ENCODE results near the gene GPR87. TPM values are rescaled to one million over a fixed set of nuclear protein-coding genes. Genes with fewer than 3 reads are reported as not detected.

The GPR87 gene
- total RNA-seq, 1 donor from 2014 or later: not detected

DNA sequence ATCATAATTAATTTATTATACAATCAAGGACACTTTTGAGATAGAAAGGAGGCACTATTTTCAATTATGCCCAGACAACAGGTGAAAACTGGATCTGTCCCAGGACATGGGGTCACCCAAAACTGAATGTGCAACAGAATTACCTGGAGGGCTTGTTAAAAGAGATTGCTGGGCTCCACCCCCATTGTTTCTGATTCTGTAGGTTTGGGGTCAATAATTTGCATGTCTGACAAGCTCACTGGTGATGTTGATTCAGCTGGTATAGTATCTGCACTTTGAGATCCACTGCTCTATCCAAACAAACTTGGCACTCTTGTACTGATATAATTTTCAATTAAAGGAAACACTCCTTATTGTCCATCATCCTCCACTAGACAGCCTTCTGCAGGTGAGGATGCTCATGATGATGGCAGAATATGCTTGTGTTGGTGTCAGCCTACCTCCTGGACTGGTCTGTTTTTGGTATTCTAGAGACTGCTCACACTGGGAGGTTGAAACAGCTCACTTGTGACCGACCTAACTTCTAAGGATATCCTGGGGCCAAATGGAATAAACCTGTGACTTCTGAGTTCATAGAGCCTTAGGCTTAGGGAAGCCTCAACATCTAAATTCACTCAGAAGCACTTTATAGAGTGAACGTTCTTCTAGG lies 40.5 kb downstream of the GPR87 start:
- H3K27ac Mint-ChIP-seq (ENCODE audit: unreplicated experiment): no peak overlapping the region
- H3K27me3 Mint-ChIP-seq (ENCODE audit: unreplicated experiment): no peaks in the 10 kb centered on the region
- TF ChIP-seq, protein P1, sequence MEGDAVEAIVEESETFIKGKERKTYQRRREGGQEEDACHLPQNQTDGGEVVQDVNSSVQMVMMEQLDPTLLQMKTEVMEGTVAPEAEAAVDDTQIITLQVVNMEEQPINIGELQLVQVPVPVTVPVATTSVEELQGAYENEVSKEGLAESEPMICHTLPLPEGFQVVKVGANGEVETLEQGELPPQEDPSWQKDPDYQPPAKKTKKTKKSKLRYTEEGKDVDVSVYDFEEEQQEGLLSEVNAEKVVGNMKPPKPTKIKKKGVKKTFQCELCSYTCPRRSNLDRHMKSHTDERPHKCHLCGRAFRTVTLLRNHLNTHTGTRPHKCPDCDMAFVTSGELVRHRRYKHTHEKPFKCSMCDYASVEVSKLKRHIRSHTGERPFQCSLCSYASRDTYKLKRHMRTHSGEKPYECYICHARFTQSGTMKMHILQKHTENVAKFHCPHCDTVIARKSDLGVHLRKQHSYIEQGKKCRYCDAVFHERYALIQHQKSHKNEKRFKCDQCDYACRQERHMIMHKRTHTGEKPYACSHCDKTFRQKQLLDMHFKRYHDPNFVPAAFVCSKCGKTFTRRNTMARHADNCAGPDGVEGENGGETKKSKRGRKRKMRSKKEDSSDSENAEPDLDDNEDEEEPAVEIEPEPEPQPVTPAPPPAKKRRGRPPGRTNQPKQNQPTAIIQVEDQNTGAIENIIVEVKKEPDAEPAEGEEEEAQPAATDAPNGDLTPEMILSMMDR (IDR thresholded peaks at IDR 0.05; ENCODE audit: partially characterized antibody, unreplicated experiment): no peak
- no peaks in the 10 kb centered on the region for H3K9me3 Mint-ChIP-seq (ENCODE audit: unreplicated experiment)
- H3K4me1 Mint-ChIP-seq (ENCODE audit: low read depth, unreplicated experiment): no peaks in the 10 kb centered on the region
- no peak overlapping the region for H3K4me3 Mint-ChIP-seq (ENCODE audit: unreplicated experiment)
- DNase-seq: no peak
- H3K36me3 Mint-ChIP-seq (ENCODE audit: unreplicated experiment): no peaks in the 10 kb centered on the region

DNA sequence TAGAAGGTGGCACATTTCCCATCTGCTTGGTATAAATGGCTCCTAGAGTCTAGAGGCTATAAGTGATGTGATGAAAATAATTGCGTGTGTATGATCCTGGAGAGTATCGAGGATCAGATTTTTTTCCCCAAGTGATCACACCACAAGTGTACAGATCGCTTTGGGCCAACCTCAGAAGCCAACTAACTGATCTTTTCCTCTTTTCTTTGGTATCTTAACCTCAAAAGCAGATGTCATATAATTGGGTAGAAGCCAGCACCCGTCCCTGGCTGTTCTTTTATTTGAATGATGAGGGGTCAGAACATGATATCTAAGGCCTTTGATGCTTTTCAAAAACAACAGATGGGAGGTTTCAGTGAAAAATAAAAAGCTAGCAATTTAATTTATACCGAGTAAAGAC lies 41.5 kb downstream of the GPR87 start:
- Mint-ChIP-seq H3K4me3 (ENCODE audit: unreplicated experiment) (no peak overlapping the region), H3K36me3 (ENCODE audit: unreplicated experiment) (no peaks in the 10 kb centered on the region), H3K4me1 (ENCODE audit: low read depth, unreplicated experiment) (no peaks in the 10 kb centered on the region), H3K27ac (ENCODE audit: unreplicated experiment) (no peak overlapping the region), H3K9me3 (ENCODE audit: unreplicated experiment) (no peaks in the 10 kb centered on the region), H3K27me3 (ENCODE audit: unreplicated experiment) (no peaks in the 10 kb centered on the region)
- no peak for DNase-seq
- TF ChIP-seq, protein P1 (IDR thresholded peaks at IDR 0.05; ENCODE audit: partially characterized antibody, unreplicated experiment): no peak

DNA sequence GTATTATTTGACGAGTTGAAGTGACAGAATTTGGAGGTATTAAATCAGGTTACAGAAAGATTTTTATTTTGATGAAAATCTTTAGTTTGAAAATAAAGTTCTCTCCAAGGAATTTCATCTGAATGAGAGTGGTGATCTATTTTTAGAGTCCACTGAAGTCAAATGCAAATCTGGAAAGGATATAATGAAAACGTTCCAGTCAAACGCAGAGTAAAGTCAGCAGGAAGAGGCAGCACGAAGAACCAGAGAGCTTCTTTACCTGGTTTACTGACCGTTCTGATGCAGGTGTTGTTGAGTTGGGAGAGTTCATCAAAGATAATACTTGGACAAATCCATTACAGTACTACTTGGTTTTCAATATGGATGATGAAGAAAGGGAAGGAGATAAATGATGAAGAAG lies 47.0 kb downstream of the GPR87 start:
- Mint-ChIP-seq H3K4me1 (ENCODE audit: low read depth, unreplicated experiment) (no peaks in the 10 kb centered on the region), H3K4me3 (ENCODE audit: unreplicated experiment) (no peak overlapping the region), H3K9me3 (ENCODE audit: unreplicated experiment) (peaks cover 1% of the 10 kb centered on the region), H3K27me3 (ENCODE audit: unreplicated experiment) (no peaks in the 10 kb centered on the region), H3K36me3 (ENCODE audit: unreplicated experiment) (no peaks in the 10 kb centered on the region), H3K27ac (ENCODE audit: unreplicated experiment) (no peak overlapping the region)
- TF ChIP-seq, protein P1 (IDR thresholded peaks at IDR 0.05; ENCODE audit: partially characterized antibody, unreplicated experiment): no peak
- no peak for DNase-seq

DNA sequence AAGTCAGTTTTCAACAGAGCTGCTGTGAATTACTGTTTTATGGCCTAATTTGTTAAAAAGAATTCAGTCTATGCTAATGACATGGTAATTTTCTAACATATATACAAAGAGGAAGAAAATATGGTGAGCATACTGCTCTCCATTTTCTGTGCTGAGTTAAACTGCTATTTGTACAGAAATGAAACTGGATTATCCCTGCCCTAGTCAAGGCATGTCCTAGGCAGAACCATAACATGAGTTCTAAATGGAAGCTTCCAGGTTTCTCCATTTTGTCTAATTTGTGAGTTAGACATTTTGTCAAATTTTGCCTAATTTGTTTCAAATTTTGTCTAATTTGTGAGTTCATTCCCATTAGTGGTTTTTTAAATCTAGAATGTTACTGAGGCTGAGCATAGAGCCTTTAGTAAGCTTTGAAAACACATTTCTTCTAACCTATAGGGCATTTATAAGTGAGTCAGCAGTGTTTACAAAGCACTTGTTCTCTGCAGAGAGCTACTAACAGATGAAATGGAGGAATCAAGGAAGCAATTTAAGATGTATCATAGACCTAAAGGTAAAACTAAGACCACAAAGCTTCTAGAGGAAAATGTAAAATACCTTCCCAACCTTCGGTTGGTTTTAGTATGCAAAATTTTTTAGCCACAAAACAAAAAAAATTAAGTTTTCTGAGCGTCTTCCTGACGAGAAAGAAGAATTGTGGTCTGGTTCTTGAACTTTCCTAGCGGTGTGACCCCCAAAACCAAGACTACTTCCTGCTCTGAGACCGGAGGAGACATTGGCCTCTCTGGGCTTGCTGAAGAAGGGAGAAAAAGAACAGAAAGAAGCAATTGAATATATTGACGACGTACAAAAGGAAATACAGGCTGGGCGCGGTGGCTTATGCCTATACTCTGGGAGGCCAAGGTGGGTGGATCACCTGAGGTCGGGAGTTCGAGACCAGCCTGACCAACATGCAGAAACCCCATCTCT lies 48.1 kb downstream of the GPR87 start:
- TF ChIP-seq, protein P1 (IDR thresholded peaks at IDR 0.05; ENCODE audit: partially characterized antibody, unreplicated experiment): no peak
- Mint-ChIP-seq H3K27ac (ENCODE audit: unreplicated experiment) (no peak overlapping the region), H3K4me3 (ENCODE audit: unreplicated experiment) (no peak overlapping the region), H3K27me3 (ENCODE audit: unreplicated experiment) (no peaks in the 10 kb centered on the region), H3K4me1 (ENCODE audit: low read depth, unreplicated experiment) (no peaks in the 10 kb centered on the region), H3K36me3 (ENCODE audit: unreplicated experiment) (no peaks in the 10 kb centered on the region), H3K9me3 (ENCODE audit: unreplicated experiment) (peaks cover 1% of the 10 kb centered on the region)
- no peak for DNase-seq

DNA sequence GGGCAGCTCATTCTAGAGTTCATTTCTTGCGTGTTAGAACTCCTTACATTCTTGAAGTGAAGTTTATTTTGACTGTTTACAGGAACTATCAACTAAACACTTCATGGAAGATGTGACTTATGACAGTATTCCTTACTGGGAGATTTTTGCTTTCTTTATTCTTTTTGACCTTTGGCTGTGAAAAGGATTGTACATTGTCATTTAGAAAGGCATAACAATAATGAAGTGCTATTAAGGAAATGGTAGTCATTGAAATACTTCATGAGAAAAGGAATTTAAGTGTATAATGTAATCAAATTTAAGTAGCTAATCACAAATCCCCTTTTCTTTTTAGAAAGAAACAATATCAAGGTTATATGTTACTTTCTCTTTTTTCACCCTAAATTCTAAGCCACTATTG lies 49.6 kb downstream of the GPR87 start:
- Mint-ChIP-seq H3K27ac (ENCODE audit: unreplicated experiment) (no peak overlapping the region), H3K36me3 (ENCODE audit: unreplicated experiment) (no peaks in the 10 kb centered on the region), H3K4me3 (ENCODE audit: unreplicated experiment) (no peak overlapping the region), H3K27me3 (ENCODE audit: unreplicated experiment) (no peaks in the 10 kb centered on the region), H3K4me1 (ENCODE audit: low read depth, unreplicated experiment) (no peaks in the 10 kb centered on the region), H3K9me3 (ENCODE audit: unreplicated experiment) (peaks cover 1% of the 10 kb centered on the region)
- TF ChIP-seq, protein P1 (IDR thresholded peaks at IDR 0.05; ENCODE audit: partially characterized antibody, unreplicated experiment): no peak
- DNase-seq: no peak
